HG03439 (cell line): ENCODE results near the gene TECTA.

ENCODE experiments used
- ATAC-seq: cut with Tn5 transposase; IDR thresholded peaks from one replicate; pipeline ENCODE4 v1.9.1; 2021; ENCODE audit warnings: mild to moderate bottlenecking, moderate library complexity; ENCODE audit not compliant: unreplicated experiment

Gene TECTA

GRCh38 chr11:121123496-121124069 is 22.5 kb downstream of the TECTA start:
- no peak for ATAC-seq

- ATAC-seq, result no peak
Measured at GRCh38 chr11:121127809-121128208, 26.8 kb downstream of the TECTA start.

- no peak for ATAC-seq
Measured at GRCh38 chr11:121129362-121130340, 28.6 kb downstream of the TECTA start.

- no peak for ATAC-seq
Measured at GRCh38 chr11:121131656-121132055, 30.6 kb downstream of the TECTA start.

- ATAC-seq, result no peak
Measured at GRCh38 chr11:121132211-121132976, 31.4 kb downstream of the TECTA start.

GRCh38 chr11:121134741-121135312 is 33.8 kb downstream of the TECTA start:
- ATAC-seq, result no peak

GRCh38 chr11:121137005-121137404 is 36.0 kb downstream of the TECTA start:
- no peak for ATAC-seq

- no peak for ATAC-seq
Measured at GRCh38 chr11:121138259-121138658, 37.2 kb downstream of the TECTA start.

- ATAC-seq, result no peak
Measured at GRCh38 chr11:121140369-121140768, 39.3 kb downstream of the TECTA start.

- no peak for ATAC-seq
Measured at GRCh38 chr11:121141066-121141465, 40.0 kb downstream of the TECTA start.

- ATAC-seq, result no peak
Measured at GRCh38 chr11:121143921-121144320, 42.9 kb downstream of the TECTA start.

GRCh38 chr11:121144723-121145122 is 43.7 kb downstream of the TECTA start:
- no peak for ATAC-seq

GRCh38 chr11:121145826-121146225 is 44.8 kb downstream of the TECTA start:
- ATAC-seq, result no peak

GRCh38 chr11:121149116-121149515 is 48.1 kb downstream of the TECTA start:
- ATAC-seq, result no peak

GRCh38 chr11:121151207-121151688 is 50.2 kb downstream of the TECTA start:
- ATAC-seq, result no peak

GRCh38 chr11:121152764-121153163 is 51.7 kb downstream of the TECTA start:
- ATAC-seq, result no peak

- no peak for ATAC-seq
Measured at GRCh38 chr11:121153472-121153871, 52.4 kb downstream of the TECTA start.

- no peak for ATAC-seq
Measured at GRCh38 chr11:121154486-121155314, 53.7 kb downstream of the TECTA start.

GRCh38 chr11:121157756-121158155 is 56.7 kb downstream of the TECTA start:
- no peak for ATAC-seq

GRCh38 chr11:121159741-121160140 is 58.7 kb downstream of the TECTA start:
- ATAC-seq, result no peak
